Brain pericyte (primary cell): ENCODE results near the gene TRIM66.

Experiments used
- DNase-seq: peaks from one replicate; pipeline ENCODE4 v3.0.0-alpha.2; 2012; ENCODE audit warnings: low read depth, low spot score

The TRIM66 gene

DNA sequence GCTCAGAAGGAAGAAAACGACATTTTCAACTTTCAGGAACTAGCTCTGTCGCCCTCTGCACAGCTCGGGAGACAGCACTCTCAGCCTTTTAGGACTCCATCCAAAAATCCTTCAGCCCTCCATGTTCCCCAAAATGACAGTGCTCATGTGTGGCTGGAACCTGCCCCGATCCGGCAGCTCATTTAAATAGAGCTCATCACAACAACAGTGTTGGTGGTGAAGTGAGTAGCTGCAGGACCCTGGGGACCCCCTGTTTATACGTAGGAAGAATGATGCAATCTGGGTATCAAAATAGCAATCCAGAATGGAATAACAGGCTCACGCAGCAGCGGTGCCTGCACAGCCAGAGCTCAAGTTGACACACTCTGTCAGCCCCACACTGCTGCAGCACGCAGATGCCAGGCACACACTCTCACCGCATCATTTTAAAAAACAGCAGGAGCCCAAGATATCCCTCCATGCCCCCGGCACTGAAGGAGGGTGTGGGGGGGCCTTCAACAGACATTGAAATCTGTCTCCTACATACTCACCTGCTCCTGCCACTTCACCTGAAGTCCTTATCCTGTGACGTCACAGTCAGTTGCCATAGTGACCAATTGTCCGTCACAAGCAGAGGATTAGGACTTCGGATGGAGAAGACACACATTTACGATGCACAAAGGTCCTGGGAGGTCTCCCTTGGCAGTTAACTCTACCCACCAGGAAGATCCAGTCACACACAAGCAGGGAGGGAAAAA lies 24.0 kb downstream of the TRIM66 start:
- no peak for DNase-seq

DNA sequence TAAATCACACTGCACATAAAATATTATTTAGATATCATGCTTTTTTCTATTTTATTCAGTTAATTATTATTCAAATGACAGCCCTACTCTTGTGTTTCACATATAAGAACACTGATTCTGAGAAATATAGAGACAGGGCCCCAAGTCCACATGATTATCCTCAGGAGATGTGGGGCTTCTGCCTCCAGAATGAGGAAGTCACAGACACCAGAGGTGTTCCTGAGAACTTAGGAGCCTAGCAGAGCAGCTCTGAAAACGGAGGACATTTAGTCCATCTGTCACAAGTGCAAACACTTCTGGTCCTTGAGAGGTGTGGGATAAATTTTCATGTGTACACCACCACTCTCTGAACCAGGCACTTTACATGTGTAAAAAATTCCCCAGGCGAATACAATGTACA lies 26.2 kb downstream of the TRIM66 start:
- no peak for DNase-seq

GRCh38 chr11:8654503-8654902 lies 28.0 kb downstream of the TRIM66 start:
- no peak for DNase-seq

- DNase-seq: no peak
Measured at GRCh38 chr11:8652140-8652539, 30.3 kb downstream of the TRIM66 start.

DNA sequence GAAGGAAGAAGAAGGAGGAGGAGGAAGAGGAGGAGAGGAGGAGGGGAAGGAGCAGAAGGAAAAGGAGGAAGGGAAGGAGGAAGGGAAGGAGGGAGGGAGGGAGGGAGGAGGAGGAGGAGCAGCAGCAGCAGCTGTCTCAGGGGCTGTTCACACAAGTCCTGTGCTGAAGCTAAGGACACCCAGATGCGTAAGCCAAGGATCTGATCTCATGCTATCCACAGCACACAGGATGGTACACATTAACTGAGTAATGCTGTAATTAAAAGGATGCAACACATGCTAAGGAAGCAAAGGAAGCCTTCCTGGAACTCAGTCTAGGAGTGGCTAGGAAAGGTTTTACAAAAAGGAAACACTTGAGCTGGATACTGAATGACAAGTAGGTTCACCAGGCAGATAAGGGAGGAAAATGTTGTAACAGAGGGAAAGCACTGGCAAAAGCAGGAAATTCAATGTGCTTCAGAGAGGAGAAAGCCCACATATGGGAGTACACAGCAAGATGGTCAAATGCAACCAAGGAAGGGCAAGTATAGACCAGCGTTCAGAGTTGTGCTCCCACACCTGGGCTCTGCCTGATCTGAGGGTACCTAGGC lies 32.0 kb downstream of the TRIM66 start:
- DNase-seq: no peak

DNA sequence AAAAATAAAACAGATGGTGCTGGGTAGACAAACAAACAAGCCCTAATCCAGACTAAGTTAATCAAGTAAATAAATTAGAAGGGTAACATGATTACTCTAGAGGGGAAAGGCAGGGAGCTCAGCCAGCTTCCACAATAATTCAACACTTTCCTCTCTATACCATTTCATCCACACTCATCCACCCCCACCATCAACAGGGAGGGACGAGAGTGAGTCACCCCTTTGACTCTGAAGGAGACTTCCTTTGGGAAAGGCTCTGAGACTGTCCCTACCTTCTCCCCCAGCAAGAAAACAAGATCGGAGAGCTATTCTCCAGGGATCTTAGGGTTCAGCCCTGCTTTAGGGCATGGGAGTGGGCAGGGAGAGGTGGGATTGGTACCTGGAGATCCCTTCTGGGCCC lies 33.1 kb downstream of the TRIM66 start:
- DNase-seq: no peak

GRCh38 chr11:8646873-8647272 lies 35.6 kb downstream of the TRIM66 start:
- no peak for DNase-seq

DNA sequence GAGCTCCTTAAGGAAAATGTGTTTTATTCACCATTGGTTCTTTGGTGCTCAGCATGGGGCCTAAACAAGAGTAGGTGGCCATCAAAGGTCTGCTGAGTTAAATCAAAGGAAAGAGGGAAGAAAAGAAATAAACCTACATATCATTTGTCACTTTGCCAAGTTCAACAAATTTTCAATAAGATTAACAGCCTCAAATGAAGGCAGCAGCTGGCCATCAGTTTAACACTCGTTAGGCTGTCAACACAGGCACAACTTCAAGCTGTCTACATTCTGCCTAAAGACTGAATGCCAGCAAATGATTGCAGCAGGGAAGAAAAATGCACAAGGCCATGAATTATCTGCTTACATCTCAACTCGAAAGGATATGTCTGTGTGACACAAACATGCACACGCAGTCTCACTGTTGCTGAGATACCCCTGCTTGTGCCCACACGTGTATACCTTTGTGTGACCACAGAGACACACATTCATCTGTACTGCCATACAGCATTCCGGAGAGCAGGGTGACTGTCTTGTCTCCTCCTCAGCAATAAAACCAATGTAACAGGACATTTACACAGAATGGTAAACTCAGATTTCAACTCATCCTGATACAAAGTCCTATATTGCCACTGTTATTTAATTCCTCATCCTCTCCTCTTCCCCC lies 40.1 kb downstream of the TRIM66 start:
- no peak for DNase-seq

GRCh38 chr11:8641332-8641731 lies 41.1 kb downstream of the TRIM66 start:
- no peak for DNase-seq

DNA sequence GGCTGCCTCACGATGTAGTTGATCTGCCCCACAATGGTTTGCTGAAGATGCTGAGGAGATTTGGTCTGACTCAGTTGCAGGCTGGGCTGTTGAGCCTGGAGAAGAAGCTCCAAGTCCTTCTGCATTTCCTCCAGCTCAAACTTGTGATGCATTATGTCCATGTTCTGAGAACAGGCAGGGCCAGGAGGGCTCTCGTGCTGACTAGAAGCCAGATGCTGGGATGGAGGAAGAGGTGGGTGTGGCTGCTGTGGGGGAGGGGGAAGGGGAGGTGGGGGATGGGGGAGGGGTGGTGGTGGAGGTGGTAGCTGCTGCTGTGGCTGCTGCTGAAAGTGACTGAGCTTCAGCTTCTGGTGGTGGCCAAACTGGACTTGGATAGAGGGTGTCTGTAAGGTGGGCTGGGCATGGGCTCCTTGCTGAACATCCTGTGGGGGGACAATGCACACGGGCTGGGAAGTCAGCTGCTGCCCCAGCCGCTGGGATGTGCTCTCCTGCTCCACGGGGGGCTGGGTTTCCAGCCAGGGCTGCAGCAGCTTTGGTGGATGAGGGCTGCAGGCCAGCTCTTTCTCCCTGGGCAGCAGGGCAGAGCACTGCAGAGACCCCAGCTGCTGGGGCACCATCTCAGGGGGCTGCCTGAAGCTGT lies 42.1 kb downstream of the TRIM66 start:
- DNase-seq: no peak

GRCh38 chr11:8639655-8640054 lies 42.8 kb downstream of the TRIM66 start:
- no peak for DNase-seq

DNA sequence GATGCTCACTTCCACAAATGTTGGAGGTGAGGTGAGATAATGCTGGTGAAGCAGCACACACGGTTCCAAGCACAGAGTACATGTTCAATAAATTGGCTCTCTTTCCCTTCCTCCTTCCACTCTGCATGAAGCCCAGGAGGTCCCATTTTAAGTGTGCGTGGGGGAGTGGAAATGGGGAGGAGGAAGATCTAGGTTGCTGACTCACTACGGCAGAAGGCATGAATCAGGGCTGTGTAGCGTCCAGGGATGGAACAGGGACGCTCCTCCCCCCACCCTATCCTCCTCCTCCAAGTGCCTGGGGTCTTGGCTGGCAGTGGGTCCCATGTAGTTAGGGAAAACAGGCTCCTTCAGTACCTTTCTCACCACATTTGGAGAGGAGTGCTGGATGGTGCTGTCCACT lies 44.2 kb downstream of the TRIM66 start:
- DNase-seq: no peak

DNA sequence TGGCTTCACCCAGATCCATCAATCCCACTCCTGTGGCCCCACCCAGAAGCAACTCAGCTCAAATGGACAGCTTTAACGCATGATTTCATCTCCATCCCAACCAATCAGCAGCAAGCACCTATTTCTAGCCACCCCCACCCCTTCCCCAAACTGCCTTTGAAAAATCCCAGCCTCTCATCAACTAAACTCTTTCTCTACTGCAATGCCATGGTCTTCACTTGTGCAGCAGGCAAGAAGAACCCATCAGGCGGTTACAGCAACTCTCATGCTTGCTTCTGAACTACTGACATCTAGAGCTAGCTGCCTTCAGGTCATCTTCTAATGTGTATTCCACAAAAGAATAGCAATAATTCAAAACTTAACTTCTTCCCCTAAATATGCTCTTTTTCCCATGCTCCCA lies 46.3 kb downstream of the TRIM66 start:
- DNase-seq: no peak

DNA sequence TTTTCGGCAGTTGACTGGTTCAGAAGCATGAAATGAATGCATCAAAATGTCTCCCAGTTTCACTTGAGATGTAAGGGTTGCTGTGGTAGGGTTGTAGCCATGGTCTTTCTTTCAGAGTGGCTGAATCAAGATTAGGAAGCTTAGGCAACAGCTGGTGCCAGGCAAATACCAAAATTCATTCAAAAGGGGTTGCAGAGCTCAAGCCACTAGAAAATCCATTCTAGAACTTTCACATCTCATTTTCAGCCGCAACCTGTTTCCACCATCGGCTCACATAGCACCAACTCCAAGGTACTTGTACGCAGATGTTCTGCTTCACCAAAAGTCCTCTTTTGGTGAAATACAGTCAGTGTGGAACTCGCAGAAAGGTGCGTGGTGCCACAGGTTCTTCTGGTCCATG lies 48.0 kb downstream of the TRIM66 start:
- no peak for DNase-seq

DNA sequence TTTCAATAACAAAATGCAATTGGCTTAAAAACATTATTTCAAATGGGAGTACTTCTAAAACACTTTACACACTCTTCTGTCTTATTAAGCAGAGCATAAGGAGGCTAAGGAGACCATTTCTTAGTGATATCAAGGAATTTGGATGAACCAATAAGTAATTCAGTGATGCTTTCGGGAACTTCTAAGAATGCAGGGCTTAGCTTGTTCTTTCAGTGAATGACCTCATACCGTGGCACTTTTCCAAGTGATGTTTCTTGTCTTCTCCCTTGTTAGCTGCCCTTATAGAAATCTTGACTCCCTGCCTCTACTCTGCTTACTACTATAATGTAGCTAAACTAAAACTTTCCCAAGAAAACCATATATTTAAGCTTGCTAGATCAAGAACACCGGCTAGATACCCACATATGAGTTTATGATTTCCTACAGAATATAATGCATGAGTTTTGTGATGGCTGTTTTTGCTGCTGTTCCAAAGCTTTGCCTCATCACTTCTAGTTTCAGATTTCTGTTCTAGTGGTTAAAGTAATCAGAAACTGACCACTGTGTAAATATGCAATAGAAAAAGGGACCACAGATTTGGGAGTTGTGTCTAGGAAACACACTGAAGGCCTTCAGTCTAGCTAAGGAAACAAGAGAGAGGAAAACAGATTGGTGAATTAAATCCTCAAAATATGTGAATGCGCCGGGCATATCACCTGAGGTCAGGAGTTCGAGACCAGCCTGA lies 50.9 kb downstream of the TRIM66 start:
- peak; percentile 18 for DNase-seq

DNA sequence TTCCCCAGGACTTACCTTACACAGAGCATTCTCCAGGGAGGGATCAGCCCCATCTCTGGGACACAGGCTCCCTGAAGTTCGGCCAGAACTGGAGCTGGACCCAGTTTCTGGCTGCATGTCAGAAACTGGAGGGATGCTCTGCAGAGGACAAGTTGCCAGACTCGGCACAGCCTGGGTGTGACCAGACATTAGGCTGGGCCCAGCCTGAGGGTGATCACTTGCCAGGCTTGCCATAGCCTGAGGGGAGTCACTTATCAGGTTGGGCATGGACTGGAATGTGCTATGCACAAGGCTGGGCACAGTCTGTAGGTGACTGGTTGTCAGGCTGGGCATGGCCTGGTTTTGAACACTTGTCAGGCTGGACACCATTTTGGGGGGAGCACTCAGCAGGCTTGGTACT lies 57.8 kb downstream of the TRIM66 start:
- no peak for DNase-seq

DNA sequence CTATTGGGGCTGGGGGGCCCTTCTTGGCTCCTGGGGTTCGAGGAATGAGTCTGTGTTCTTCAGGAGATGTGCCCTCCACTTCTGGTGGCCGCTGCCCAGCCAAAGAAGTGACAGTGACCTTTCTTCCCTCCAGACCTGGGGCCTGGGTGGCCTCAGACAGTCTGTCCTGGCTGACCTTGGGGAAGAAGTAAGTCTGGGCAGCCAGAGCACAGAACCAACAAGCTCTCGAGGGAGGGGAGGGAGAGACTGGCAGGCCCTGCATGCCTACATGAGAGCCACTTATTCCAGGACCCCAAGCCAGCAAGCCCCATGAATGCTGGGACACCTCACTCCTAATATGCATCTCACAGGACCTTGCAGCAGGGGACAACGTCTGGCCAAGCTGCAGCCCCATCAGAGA lies 61.3 kb downstream of the TRIM66 start:
- no peak for DNase-seq

GRCh38 chr11:8617063-8617462 lies 65.4 kb downstream of the TRIM66 start:
- DNase-seq: no peak

GRCh38 chr11:8615291-8616032 lies 67.0 kb downstream of the TRIM66 start:
- no peak for DNase-seq

- DNase-seq: no peak
Measured at GRCh38 chr11:8614497-8614896, 68.0 kb downstream of the TRIM66 start.

GRCh38 chr11:8613036-8613435 lies 69.4 kb downstream of the TRIM66 start:
- no peak for DNase-seq
